Fibroblast of gingiva (primary cell): ENCODE results near the gene TLX2.

ENCODE experiments used
- DNase-seq: peaks from one replicate; pipeline ENCODE4 v3.0.0-alpha.2; 2011; ENCODE audit warnings: low read depth

Gene TLX2

DNA sequence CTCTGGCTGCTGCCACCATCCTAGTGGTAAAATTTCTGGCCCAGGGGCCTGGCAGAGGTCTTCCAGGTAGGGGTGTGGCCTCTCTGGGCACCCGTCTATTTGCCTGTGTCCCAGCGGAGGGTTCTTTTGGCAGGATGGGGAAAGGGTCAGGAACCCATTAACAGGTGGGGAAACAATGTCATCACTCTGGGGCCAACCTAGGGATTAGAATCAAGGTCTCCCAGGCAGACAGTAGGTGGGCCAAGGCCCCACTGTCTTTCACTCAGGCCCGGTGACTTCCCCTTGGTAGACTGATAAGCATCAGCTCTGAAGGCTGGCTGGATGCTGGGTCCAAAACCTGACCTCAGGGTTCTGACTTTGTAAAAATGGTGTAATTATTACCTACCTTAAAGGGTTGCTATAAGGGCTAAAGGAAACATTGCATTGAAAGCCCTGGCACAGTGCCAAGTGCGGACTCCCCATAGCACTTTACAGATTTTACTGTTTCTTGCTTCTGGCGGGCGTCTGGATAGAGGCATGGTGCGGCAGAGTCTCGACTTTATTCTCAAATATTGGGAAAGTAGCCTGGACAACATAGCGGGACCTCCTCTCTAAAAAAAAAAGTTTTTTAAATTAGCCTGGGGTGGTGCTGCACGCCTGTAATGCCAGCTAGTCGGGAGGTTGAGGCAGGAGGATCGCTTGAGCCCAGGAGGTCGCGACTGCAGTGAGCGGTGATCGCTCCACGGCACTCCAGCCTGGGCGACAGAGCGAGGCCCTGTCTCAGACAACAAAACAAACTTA is 17.1 kb upstream of the TLX2 start:
- DNase-seq = no peak

DNA sequence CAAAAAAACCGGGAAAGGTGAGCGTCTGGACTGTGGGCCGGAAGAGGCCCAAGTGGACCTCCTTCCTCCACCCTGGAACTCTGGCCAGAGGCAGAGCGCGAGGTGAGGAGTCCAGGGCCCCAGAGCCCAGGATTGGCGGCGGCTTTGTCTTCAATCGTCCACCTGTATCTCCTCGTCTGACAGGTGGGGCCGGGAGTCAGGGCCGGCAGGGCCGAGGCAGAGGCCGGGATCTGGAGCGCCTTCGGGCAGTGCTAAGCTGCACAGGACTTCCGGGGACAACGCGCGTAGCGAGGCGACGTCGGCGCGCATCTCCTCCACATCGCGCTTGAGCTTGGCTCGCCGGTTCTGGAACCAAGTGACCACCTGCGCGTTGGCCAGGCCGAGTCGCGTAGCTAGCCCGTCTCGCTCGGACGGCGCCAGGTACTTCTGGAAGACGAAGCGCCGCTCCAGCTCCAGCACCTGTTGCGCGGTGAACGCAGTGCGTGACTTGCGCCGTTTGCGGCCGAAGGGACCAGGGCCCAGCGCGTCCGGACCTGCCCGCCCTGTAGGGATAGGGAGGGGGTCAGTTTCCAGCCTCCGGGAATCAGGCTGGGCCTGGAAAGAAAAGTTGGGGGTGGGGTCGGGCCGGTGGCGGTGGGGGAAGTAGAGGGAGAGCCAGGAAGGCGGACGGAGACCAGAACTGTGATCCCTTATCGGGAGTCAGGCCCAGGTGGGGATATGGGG is 16.3 kb upstream of the TLX2 start:
- no peak for DNase-seq

DNA sequence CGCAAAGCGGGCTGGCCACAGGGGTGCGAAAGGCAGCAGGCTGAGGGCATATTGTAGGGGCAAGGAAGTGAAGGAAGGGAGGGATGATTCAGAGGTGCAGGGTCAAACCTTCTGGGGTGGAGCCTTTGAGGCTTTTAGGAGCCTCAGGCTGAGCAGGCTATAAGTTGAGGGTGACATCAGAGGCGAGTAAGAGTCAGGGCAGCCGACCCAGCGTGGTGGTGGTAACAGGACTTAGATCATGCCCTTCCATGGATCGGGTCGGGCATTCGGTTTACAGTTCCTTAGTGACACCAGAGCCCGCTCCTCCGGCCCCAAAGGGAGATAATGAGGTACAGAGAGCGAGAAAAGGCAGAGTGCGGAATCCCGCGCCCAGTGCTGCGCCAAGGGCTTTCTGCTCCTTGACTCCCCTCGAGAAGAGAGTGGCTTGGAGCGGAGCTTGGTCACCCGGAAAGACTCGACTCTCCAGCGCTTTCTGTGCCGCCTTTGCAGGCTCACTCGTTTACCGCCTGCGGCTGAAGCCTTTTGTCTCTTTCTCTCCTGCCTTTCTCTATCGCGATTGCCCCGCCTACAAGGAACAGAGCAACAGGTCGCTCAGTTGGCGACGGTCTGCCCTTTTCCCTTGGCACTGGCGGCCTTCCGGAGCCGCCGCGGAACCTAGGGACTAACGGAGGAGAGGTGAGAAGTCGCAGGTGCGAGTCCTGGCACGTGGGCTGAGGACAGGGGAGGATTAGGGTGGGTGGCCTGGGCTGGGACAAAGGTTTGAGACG is 15.6 kb upstream of the TLX2 start:
- DNase-seq = no peak

DNA sequence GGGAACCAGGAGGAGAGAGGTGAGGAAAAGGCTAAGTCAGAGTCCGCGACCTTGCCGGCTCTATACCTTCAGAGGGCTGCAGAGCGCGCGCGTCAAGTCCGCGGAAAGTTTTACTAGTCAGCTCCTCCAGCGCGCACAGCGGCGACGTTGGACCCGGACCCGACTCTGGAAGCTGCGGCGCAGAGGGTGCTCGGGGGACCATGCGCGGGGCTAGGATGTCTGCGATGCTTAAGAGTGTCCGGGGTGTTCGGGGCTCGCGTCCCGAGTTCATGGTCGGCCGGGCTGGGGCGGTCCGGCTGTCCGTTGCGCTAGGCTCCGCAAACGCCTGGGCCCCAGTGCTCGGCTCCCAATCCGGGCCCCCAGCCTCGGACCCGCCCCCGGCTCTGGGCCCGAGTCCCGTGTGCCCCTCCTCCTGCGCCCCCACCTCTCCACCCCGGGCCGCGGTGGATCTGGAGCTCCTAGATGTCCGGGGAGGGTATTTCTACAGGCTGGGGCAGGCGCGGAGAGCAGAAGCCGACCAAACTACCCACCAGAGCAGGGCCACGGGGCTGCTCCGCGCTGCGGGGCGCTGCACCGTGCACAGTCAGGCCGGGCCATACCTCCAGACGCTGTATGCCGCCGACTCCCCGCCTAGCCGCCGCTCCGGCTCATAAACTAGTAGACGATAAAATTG is 14.8 kb upstream of the TLX2 start, which contains the start of gene LBX2:
LBX2 (minus strand) TSS at position 337 of the 673 bp plus-strand sequence; CDS start at position 271, 66 bp downstream.
- no peak for DNase-seq

DNA sequence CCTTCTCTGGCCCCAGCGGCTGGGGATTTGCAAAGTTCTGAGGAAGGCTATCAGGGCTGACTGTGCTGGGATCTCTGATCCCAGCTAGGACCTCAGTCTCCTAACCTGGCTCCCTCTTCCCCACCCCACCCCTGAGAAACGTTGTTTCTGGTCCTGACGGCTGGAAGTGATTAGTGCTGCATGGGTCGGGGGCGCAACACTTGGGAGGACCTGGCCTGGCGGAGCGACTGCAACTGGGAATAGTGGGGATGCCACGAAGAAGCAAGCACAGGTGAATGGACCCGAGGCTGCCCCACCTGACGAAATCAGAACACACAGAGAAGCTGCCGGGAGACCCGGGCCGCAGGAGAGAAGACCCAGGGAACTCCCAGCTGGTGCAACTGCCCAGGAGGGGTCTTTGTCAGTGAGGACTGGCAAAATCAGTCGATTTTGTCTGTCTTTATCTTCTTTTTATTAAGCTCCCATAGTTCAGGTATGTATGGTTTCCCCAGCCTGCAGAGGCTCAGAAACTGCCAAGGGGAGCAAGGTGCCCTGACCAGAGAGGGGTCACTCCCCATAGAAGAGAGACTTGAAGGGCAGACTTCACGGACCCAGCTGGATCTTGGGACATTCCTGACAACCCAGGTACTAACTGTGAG is 14.2 kb upstream of the TLX2 start:
- DNase-seq = no peak

DNA sequence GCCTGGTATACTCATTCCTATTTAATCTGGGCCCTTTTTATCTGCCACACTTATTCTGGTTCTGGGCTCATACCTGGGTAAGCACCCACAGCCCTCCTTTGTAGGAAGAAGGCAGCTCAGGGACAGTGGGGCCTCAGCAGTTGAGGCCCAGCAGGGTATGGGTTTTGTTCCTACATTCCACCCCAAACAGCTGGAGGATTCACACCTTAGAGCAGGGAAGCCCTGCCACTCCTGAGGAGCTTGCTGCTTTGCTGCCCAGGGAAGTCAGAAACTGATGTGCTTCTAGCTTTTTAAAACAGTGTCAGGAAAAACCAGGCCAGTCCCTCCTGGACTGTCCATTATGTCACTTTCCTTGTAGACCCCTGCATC is 13.7 kb upstream of the TLX2 start:
- no peak for DNase-seq

DNA sequence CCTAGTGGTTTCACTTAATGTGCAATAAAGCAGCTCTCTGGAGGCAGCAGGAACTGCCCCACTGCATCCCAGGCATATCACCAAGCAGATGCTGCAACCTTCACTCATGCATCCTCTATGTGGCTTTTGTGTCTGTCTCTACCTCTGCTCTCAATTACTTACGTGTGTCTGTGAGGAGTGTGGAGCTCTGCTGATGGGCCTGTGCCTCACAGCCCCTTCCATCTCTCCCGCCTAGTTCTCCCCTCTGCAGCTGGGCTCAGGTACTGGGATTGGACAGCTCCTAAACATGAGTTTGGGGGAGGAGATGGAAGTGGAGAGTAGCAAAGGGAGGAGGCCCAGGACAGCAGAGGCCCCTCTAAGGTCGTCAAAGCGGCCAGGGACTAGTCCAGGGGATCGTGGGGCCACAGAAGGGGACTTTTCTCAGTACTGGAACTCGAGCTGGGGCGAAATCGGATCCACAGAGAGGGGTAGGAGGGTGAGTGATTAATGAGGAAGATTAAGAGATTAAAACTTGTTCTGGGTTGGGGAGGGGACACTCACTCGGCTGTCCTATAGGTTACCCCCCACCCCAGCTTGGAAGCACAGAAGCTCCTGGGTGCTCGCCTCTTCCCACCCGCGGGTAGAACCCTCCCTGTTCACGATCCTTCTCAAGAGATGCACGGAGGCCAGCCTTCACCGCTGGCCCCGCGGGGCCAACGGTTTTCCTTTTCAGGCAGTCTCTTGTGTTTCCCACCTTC is 12.7 kb upstream of the TLX2 start:
- no peak for DNase-seq

DNA sequence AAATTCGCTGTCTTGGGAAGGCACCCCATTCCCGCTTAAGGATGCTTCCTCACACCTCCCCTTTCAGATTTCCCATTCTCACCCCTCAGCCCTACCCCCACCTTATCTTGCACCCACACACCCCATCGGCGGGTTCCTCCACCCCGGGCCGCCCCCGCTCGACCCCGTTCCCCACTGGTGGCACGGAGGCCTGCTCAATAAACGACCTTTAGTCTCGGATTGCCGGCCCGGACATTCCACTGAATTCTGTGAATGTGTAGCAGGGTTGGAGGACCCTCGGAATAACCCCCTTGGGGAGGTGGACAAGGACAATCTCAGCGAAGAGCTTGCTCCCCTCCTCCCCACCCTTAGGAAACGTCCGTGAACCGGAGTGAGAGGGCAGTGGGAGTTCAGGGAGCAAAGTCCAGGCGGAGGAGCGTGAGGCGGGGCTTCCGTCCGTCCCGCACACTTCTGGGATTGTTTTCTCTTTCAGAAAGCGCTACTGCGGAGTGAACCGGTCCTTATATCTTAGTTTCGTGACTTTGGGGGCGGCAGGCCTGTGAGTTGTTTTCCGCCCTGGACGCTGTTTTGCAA is 12.0 kb upstream of the TLX2 start:
- no peak for DNase-seq

DNA sequence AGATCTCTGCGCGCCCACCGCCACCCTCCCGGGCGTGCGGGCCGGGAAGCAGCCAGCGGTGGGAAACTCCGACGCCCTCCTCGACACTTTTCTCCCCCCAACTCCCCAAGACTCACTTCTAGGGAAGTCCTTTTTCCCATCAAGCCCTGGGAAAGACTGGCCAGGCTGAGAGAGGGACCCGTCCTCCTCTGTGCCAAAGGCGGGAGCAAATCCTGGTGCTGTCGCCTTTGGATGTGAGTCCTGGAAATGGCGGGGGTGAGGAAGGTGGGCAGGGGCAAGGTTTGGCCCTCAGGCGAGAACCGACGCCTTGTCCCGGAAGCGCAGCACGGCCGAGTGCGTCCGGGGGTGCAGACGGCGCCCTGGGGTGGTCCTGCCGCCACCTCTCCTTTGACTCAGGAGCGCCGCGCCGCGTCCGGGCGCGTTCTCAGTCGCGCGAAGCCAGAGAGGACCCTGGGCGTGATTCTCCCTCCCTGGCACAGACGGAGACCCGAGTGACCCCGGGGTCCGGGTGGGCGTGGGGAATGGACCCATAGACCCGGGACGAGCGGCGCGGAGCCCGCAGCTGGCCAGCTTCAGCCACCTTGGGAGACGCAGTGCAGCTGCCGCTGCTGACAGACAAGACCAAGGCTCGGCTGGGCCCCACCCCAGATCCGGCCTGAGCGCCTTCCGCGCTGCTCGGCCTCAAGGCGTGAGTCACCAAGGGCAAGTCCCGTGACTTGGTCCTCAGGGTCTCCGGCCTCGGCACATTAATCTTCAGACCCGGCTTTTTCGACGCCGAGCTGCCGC is 11.3 kb upstream of the TLX2 start:
- peak; percentile 79 for DNase-seq

DNA sequence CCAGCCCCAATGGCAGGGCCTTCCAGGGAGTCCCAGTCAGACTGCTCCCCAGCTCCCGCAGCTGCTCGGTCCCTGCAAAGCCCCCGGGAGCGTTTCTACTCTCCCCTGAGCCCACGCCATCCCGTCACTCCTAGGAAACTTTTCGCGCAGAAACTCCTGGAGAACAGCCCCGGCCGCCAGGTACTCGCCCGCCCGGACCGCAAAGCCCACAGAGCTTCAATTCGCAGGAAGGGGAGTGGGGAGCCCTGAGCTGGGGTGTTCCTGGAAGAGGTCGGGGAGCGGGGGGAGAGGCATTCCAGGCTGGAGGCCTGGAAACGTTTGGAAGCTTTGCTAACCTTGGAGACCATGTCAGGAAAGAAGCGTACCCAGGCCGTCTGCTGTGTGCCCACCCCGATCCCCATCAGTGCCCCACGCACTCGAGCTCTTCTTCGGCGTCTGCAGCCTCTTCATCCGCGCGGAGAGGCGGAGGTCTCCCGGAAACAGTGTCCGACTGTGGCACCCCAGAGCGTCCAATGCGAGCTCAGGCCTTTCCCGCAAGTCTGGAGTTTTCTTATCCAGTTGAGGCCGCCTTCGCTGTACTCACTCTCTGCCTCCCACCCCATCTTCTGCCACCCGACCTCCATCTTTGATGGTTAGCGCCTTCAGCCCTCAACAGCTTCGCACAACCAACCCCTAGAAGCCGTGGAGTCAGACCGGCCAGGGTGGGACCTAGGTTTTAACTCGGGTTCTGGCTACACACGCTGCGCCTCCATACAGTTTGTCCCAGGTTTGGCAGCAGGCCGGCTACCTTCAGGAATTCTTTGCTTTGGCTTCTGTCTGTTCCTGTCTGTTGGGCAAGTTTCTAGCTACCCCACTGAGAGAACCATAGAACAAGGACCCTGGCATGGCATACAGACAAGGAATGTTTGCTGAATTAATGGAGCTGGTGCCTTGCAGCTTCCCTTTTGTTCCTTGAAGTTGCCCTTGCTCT is 10.5 kb upstream of the TLX2 start:
- no peak for DNase-seq

DNA sequence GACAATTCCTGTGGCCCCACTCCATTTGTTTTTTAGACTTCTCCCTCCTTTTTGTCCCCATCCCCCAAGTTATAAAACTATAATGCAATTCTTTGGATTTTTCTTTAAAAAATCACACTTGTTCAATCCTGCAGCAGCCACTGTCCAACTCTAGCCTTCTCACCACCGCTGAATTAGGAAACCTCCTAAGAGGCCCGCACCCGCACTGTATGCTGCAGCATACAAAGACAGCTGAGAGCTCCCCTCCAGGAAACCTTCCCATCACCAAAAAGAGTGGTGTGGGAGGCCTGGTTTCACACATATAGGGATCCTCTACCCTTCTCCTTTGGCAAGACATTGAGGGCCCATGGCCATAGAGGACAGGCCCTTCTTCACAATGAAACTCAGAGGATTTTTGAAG is 9.7 kb upstream of the TLX2 start:
- no peak for DNase-seq

DNA sequence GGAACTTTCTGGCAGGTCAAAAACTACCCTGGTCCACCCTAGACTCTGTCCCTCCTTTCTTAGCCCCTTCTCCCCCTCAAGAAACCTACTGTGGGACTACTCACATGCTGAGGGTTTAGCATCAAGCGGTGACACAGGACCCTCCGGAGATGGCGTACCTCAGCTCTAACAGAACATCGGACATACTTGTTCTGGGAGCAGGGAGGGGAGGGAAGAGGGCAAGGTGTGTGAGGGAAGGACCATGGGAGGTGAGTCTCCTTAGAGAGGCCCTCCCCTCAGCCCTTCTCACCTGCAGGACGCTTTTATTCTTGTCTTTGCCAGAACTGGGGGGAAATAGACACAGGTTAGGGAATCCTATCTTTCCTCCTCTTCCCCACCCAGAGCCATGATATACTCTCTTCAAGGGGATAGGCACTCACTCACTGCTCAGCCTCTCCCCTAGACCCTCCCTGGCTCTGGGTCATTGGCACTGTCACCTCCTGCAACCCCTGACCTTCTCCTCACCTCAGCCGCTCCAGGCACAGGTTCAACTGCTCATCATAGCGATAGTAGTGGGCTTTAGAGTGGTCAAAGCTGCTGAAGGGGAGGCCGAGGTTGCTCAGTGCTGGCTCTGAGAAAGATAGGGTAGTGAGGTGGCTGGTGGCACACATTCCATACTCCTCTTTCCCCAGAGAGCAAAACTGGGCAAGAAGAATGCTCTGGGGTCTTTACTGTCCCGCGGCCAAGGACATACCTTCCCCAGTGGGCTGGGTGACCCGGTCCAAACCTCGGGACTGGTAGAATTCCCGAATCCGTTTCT is 8.6 kb upstream of the TLX2 start:
- DNase-seq = no peak

DNA sequence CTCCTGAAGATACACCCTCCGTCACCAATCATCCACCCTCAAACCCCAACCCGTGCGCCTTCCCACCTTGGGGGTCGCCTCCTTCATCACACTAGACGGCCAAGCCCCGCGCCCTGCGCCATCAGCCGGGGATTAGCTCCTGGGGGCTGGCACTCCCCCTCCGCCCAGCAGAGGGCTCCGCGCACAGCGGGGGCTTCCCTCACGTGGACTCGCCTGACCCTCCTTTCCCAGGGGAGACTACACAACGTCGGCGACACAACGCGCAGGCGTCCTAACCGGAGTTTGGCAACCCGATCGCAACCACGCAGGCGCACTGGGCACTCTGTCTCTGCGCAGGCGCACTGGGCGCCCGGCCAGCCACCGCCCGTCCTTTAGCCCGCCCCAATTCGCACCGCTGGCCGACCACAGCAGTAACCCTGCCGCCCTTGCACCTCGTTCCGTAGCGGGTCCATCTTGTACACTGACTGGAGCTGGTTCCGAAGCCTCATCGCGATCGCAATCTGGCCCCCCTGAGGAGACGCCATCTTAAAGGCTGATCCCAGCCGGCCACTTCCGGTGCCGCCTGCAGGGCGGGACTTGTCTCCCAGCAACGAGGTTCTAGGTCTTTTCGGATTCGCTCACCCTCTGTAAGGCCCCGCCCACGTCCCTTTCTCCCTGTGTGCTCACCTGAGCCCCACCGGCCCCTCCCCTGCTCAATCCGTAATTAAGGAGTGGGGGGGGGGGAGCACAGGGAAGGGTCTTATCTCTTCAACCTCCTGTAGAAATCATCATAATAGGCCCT is 6.9 kb upstream of the TLX2 start, which contains the start of gene PCGF1:
PCGF1 (minus strand) TSS at position 551 of the 781 bp plus-strand sequence; CDS start at position 524, 27 bp downstream.
- peak; percentile 96 for DNase-seq

DNA sequence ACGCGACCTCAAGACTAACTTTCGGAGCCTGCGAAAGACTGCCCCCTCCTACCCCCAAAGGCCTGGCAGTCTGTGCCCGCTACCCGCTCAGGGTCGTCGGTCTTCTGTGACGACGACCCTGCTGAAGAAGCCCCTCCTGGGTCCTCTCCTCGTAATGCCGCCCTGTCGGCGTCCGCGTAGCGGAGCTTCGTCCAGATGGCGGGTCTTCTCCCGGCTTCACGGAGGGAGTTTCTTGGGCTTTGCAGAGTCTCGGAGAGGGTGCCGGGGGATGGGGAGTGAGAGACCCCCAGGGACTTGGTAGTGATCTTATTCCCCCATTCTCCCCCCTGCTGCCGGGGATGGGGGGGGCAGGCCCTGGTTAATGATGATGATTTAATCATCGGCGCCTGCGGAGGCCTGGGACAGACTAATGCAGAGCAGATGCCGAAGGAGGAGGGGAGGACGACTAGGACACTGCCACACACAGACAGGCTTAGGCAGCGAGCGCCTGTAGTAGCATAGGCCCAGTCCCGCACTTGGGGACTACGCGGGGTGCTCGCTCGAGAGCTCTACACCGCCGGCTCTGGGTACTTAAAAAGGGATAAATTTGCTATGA is 6.2 kb upstream of the TLX2 start:
- DNase-seq = peak; percentile 65

DNA sequence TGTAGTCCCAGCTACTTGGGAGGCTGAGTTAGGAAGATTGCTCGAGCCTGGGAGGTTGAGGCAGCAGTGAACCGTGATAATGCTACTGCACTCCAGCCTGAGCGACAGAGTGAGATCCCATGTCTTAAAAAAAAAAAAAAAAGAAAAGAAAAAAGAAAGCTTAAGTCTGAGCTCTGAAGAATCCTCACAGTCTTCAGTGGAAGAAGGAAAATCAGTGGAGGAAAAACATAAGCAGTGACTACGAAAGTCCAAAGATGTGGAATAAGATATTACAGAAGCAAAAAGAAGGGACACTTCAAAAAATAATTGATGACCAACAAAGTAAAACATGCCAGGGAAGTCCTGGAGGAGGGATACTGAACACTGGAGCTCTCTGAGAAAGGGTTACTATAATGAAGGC is 4.0 kb upstream of the TLX2 start:
- no peak for DNase-seq
